ENCODE results near the gene PKDCC.
"Not testable (repeated sequence)": the region's sequence is repeated elsewhere in the genome, so short reads cannot be mapped to it uniquely, and the experiment has no call there.

PKDCC gene

DNA sequence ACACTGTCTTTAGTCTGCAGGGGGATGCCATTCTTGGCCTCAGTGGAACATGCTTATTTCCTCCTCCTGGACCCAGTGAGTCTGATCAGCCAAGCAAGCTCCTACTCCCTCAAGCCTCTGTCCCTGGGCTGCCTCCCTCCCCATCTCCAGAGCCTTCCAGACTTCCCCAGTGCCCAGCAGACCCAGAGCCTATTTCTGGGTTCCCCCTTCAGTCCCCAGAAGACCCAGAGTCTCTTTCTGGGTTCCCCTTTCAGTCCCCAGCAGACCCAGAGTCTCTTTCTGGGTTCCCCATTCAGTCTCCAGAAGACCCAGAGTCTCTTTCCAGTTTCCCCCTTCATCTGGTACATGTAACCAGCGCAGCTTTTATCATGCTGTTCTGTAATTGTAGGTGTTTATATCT, 17.0 kb upstream of the PKDCC start:
- DNase-seq (ENCODE audit: low spot score): no peak

DNA sequence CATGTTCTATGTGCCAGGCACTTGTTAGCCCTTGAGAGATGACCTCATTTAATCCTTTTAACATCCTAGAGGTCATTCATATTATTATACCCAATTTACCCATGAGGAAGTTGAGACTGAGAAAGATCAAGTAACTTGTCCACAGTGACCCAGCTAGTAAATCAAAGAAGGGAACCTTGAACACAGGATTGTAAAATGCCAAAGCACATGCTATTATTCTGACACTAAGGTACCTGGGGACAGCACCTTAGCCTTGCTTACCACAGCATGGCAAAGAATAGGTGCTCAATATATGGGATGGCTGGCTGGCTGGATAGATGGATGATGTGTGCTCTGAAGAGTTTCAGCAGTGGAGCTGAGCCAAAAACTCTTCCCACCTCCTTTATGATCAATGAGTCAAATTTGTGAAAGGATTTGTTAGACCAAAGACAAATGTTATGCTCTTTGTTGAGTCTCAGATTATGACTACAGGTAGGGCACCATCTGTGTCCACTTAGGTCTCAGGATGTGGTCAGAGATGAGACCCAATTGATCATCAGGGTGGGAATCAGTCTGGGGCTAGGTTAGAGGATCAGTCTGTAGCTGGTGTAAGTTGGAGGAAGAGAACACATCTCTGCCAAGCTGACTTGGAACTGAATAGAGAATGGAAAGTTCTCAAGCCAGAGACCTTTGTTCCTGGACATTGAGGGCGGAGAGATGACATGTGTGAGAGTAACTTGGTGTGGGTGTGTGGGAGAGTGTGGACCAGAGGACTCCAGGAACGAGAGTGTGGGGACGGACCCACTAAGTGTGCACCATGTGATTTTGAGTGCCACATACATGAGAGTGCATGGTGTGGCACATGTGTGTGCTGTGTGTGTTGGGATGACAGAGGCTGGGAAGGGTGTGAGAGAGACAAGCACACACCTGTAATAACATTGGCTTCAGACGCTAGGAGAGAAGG, 16.3 kb upstream of the PKDCC start:
- DNase-seq (ENCODE audit: low spot score): no peak

DNA sequence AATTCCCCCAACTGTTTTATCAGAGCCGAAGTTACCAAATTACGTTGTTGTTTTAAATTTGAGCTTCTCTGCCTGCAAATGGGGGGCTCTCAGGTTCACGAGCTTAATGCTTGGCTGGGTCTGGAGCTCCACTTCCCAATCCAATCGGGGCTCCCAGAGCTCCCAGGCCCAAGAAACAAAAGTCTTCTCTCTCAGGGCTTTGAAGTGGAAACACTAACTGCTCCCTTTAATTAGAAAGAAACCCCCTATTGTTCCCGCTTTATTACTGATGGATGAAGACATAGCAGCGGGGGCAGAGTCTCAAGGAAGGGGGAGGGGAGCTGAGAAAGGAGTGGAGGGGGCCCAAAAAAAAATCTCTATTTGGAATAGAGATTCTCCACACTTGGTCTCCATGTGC, 15.6 kb upstream of the PKDCC start:
- DNase-seq (ENCODE audit: low spot score): no peak

DNA sequence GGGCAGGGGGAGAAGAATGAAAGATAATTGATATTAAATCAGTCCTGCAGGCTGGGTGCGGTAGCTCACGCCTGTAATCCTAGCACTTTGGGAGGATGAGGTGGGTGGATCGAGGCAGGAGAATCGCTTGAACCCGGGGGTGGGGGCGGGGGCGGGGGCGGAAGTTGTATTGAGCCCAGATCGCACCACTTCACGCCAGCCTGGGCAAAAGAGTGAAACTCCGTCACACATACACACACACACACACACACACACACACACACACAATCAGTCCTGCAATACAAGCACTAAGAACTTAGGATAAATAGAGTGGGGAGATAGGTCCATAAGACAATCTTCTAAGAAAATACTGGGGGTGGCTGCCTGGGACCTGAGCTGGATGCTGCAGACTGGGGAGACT, 15.1 kb upstream of the PKDCC start:
- no peak for DNase-seq (ENCODE audit: low spot score)

DNA sequence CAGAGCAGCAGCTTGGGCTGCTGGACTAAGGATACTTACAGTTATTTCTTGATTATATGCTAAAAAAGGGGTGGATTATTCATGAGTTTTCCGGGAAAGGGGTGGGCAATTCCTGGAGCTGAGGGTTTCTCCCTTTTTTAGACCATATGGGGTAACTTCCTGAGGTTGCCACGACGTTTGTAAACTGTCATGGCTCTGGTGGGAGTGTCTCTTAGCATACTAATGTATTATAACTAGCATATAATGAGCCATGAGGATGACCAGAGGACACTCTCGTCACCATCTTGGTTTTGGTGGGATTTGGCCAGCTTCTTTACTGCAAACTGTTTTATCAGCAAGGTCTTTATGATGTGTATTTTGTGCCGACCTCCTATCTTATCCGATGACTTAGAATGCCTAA, 13.7 kb upstream of the PKDCC start:
- DNase-seq (ENCODE audit: low spot score): not testable (repeated sequence)

DNA sequence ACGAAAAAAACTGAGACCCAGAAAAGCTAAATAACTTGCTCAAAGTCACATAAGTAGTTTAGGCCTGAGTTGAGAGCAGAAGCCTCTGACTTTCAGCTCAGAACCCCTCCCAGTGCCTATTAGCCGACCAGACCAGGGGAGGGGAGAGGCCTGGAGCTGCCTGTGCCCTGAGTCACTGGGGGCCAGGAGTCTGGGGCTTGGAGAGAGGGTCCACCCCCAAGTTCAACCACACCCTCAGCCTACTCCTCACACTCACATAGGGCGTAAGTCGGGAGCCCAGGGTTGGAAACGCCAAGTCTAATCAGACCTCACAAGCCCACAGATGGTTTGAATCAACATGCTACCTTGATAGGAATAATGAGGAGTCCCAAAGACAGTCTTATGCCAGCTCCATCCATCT, 12.6 kb upstream of the PKDCC start:
- no peak for DNase-seq (ENCODE audit: low spot score)

DNA sequence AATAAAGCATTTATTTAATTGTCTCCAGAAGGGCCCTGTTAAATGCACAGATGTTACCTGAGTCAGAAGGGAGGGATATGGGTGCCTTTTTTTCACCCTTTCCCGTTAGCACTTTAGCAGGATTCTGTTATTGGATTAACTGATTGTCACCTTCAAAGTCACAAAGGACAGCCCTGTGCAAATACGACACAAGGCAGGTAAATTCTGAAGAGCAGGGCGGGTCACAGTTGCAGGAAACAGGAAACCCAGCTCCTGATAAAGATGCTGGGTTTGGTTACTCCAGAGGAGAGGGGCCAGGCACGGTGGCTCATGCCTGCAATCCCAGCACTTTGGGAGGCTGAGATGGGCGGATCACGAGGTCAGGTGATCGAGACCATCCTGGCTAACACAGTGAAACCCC, 11.4 kb upstream of the PKDCC start:
- DNase-seq (ENCODE audit: low spot score): no peak

DNA sequence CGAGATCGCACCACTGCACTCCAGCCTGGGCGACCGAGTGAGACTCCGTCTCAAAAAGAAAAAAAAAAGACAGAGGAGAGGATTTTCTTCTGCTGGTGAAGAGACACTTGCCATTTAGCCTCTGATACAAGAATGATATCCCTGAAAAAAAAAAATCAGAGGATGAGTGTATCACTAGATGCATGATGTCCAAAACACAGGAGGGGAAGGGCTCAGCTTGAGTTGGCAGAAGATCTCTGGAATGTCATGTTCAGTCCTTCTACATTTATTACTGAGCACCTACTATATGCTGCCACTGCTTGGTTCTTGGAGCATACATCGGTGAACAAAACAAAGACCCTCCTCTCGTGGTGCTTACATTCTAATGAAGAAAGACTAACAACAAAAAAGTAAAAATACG, 10.9 kb upstream of the PKDCC start:
- DNase-seq (ENCODE audit: low spot score): no peak

DNA sequence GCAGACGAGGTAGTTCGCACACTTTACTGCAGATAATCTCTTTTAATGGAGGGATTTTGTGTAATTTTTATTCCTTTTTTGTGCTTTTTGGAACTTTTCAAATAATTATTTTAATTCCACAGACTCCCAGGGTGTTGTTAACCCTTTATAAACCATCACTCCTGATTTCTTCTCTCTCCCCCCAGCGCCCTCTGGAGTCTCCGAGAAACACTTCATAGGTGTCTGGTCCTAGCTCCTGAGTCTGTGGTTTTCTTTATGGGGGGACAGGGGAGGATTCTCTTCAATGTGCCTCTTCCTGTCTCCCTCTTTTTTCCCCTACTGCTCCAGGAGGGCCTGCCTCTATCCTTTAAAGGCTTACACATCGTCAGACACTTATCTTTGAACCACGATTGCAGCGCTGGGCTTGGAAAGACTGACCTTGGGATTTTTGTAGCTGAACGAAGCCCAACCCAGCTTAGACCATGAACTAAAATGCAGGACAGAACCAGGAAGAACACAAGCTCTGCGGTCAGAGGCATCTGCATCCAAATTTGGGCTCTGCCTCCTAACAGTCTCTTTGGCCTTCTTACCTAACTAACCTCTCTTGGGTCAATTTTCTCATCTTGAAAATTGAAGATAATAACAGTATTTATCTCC, 7.1 kb upstream of the PKDCC start:
- no peak for DNase-seq (ENCODE audit: low spot score)

DNA sequence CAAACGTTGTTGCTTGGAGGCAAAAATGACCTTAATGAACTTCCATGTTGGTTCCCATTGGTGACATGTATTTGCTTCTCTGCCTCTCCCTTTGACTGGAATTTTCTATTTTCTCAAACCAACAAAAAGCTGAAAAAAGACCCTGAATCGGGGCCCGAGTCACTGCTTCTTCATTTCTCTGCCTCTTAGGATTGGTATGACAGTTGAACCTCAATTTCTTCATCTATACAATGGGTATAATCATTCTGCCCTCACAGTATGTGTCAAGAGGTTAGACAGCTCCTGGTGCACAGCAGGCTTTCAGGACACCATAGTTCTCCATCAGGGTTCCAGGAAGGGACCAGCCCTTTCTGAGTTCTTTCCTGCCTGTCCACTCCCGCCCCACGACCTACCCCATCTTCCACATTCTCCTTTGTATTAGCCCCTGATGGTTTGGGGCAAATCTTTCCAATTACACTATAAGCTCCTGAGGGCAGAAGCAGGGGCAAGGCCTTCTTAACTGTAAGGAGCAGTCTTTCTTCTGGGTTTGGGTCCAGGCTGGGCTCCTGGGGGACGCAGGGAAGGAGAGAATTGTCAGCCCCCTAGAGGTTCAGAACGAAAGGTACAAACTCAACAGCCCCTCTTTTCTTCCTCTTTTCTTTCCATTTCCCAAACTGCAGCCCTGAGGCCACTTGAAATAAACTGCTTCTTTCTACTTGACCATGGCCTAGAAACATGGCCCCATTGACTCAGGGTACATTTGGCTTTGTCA, 6.3 kb upstream of the PKDCC start:
- no peak for DNase-seq (ENCODE audit: low spot score)

DNA sequence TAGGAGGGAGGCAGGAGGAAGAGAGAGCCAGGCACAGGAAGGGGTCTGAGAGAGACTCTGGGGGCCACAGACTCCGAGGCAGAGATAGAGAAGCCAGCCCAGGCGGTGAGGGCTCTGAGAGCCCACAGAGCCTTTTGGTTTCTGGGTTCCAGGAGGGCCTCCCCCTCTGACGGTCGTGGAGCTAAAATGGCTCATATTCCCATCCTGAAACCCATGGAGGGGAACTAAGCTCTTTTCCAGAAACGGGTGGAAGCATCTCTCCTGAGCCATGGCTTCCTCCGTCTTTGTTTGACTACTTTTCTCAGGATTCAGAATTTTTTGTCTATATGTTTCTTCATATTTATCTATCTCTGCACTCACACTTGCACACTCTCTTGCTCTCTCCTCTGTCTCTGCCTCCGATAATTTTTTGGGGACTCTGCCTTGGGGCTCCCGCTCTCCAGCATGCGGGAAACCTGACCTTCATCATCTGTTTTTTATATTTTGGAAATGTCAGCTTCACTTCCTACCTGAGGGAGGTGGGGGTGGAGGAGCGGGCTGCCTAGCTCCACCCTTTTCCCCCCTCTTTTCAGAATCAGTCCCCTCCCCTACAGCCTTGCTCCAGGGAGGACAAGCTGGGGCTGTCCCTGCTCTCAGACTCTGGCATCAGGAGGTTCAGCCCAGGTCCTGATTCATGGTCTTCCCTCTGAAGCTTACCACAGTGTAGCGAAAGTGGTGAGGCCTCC, 5.0 kb upstream of the PKDCC start:
- no peak for DNase-seq (ENCODE audit: low spot score)

DNA sequence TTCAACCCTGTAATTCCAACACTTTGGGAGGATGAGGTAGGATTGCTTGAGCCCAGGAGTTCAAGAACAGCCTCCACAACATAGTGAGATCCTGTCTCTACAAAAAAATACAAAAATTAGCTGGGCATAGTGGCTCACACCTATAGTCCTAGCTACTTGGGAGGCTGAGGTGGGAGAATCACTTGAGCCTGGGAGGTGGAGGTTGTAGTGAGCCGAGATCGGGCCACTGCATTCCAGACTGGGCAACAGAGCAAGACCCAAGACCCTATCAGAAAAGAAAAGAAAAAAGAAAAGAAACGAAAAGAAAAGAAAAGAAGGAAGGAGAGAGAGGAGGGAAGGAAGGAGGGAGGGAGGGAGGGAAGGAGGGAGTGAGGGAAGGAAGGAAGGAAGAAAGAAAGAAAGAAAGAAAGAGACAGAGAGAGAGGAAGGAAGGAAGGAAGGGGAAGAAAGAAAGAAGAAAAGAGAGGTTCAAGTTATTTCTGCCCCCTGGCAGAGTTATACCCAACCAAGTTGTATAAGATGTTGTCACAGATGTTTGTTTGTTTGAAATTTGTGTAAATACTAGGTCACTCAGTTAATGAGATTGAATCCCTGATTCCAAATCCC, 3.9 kb upstream of the PKDCC start:
- no peak for DNase-seq (ENCODE audit: low spot score)

DNA sequence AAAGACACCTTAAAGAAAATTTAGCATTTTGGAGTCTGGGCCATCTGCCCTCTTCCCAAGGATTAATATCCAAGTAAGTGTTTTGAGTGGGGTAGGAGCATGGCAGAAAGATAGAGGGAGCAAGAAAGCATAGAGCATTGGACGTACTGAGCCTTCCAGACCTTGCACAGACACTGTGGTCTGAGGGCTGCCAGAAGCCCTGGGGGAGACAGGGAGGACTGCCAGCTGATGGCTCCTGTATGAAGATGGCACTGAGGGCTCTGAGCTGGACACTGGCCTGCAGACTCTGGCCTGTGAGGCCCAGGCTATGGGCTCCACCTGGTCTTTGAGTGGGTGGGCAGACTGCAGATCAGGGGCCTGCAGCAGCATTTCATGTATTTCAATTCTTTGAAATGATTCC, 2.9 kb upstream of the PKDCC start:
- DNase-seq (ENCODE audit: low spot score): no peak

DNA sequence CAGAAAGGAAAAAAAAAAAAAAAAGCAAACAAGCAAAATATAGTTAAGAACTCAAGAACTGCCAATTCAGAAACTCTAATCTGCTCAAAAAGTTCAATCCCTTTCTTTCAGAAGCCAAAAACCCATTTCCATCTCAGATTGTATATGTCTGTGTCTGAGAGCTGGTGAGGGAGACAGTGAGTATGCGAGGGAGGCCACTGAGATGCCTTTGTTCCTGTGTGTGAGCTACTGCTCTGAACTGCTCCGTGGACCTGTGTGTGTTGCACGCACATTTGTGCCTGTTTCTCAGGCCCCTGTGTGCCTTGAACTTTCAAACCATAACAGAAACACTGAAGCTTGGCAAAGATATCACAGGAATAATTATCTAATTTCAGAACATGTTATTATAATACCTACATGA, 2.5 kb upstream of the PKDCC start:
- no peak for DNase-seq (ENCODE audit: low spot score)

DNA sequence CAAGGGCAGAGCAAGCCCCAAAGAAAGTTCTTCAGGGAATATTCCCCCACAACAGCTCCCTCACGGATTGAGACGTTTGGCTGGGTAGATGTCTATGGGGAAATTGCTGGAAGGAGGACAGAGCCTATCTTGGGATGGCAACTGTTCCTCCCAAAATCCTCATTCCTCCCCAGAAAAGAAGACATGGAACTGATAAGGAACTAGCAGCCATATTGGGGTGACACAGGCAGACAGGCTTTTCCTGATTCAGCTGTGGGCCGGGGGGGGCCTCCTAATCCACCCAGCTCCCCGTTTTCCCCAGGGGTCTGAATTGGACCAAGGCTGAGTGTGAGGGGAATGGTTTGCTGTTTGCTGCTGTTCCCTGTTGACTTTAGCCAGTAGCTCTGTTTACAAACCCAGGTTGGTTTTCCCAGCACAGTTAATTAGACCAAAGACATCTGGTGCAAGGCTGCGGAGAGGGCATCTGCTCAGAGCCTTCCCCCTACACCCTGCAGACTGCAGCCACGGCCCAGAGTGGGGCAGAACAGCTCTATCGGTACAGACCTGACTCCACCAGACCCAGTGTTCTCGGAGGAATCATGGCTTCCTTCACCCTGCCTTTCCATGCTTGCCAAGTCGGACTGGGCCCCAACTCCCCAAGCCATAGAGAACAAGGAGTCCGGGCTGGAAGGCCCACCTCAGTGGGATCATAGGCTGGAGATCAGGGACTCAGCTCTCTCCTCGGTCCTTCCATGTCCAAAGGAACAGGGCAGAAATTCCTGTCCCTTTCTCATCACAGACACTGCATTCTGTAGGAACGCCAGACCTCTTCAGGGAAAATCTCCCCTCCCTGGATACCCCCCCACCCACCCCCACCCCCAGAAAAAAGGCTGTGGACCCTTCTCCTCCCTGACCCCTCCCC, 1.7 kb upstream of the PKDCC start:
- DNase-seq (ENCODE audit: low spot score): no peak

DNA sequence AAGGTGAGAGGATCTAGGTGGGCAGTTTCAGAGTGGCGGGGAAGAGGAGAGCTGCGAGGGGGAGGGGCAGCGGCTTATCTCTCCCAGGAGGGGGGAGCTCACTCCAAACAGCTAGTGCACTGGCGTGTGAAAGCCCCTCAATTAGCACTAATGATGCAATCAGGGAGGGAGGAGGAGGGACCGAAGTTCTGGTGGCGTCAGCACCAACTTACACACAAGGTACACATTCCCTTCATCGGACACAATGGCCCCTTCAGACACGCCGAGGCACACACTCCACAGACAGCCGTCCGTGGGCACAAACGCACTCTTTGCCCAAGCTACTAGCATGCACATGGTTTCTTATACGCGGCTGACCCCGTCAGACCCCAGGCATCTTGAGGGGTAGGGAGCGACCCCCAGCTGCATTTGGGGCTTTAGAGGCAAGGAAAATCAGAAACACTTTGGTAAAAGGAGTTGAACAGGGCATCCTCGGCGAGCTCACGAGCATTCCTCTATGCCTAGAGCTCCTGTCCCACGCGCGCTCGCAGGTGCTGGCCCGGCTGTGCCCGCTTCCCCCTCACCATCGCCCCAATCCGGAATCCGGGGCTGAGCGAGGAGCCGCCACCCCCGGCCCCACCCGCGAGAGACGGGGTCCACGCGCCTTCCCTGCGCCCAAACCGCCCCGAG, 868 bp upstream of the PKDCC start:
- DNase-seq (ENCODE audit: low spot score): peak; percentile 59

DNA sequence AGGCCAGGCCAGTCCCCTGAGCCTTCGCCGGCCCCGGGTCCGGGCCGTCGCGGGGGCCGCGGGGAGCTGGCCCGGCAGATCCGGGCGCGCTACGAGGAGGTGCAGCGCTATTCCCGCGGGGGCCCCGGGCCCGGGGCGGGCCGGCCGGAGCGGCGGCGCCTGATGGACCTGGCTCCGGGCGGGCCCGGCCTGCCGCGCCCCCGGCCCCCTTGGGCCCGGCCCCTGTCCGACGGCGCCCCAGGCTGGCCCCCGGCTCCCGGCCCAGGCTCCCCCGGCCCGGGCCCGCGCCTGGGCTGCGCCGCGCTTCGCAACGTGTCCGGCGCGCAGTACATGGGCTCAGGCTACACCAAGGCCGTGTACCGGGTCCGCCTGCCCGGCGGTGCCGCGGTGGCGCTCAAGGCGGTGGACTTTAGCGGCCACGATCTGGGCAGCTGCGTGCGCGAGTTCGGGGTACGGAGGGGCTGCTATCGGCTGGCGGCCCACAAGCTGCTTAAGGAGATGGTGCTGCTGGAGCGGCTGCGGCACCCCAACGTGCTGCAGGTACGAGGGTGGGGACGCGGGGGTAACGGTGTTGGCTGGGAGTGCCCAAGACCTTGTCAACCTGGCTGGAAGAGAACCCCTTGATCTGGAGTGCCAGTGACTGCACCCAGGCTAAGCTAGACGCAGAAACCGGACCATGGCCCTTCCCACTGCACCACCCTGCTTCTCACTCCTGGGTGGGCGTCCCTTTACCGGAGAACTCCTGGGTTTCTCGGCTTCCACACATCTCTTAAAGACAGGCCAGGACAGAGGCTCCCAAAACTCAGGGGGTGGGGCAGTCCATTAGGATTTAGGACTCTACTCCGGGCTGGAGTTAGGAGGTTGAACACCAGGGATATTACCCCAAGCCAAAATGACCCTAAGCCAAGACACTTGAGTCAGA, 739 bp downstream of the PKDCC start:
- DNase-seq (ENCODE audit: low spot score): no peak

DNA sequence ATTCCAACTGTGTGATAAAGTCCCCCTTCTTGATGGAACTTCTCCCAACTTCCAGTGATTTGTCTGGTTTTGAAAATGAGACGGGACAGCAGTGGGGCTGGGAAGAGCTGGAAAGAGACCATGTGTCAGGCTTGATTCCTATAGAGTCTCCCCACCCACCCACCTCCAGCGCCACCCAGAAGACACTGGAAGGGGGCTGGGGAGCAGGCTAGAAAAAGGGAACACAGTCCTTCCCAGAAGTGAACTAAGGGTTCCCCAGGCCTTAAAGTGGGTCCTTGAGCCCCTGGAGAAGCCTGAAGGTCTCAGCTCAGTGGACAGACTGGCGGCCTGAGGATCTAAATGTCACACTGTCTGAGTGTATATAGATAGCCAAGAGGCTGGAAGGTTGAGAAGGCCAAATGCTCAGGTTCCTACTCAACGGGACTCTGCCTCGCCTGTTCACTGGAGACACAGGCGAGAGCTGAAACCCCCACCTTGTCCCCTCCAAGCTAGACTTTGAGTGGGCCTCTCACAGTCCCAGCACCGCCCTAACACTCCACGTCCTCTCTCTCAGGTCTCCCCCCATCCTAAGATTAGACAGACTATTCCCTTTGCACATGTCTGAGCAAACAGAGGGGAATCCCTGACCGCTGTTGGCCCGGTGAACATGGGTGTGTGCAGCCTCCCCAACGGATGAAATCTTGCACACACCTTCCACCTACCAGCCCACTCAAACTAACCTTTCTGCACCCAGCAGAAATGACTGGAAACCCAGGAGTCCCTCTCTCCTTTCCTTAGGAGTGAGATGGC, 1.6 kb downstream of the PKDCC start:
- no peak for DNase-seq (ENCODE audit: low spot score)
